Measurements from ENCODE around the gene RIPPLY3. TPM values are rescaled to one million over a fixed set of nuclear protein-coding genes. Genes with fewer than 3 reads are reported as not detected.

Gene RIPPLY3
- polyA plus RNA-seq, 1 donor (not counting 4 experiments of a cell fraction or from before 2014, with no cell fraction given): 0.05 TPM

DNA sequence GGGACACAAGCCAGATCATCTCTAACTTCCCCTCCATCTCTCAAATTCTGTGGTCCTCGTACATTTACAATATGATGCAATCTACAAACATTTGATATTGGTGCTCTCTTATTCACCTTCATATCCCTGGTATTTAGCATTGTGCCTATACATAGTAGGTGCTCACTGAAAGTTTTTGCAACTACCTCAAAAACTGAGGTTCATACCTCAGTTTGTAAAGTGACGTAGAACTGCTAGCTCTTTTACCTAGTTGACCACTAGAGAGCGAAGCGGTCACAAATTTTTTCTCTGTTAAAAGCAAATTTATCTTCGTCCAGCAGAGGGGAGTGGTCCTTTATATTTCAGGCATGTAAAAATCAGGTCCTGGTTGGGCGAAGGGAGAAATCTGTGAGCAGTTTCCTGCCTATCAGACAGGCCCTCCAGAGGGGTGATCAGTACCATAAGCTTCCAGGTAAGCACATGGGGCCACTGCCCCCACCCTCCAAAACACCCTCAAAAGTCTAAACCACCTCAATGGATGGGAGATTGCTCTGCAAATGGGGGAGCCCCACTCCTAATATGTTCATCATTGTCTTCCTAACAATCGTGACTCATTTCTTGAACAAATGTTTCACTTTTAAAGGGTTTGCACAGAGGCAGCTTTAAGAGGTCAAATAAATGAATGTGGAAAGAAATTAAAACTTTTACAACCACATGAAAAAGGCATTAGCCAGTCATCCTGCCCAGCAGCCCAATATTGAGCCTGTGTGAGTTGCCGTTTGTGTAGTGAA is 29.4 kb upstream of the RIPPLY3 start:
- H2AFZ ChIP-seq (ENCODE audit: control insufficient read depth, low read length): no peak overlapping the region
- H3K4me1 ChIP-seq (ENCODE audit: control insufficient read depth, extremely low read depth, insufficient read depth, low read length): peaks cover 5% of the 10 kb centered on the region
- H3K36me3 ChIP-seq (ENCODE audit: control insufficient read depth in 2 of 2, extremely low read depth in 1 of 2, insufficient read depth in 2 of 2, low read length in 2 of 2): no peaks in the 10 kb centered on the region
- no peaks in the 10 kb centered on the region for H3K27me3 ChIP-seq (ENCODE audit: control insufficient read depth, extremely low read depth, insufficient read depth, low read length)
- H4K20me1 ChIP-seq (ENCODE audit: control insufficient read depth, extremely low read depth, insufficient read depth, low read length): no peaks in the 10 kb centered on the region
- H3K9me1 ChIP-seq (ENCODE audit: control insufficient read depth, extremely low read depth, insufficient read depth, low read length): no peaks in the 10 kb centered on the region
- FAIRE-seq (no peak), DNase-seq (ENCODE audit: low read depth, low spot score) (no peak)
- H3K9ac ChIP-seq (ENCODE audit: control insufficient read depth, extremely low read depth, insufficient read depth, low read length): no peak overlapping the region
- dilution Hi-C loops (cut with MboI; ENCODE audit: extremely low pct_ligation_motif_present, low sequenced_read_pairs): no loop called here
- no peaks in the 10 kb centered on the region for H3K9me3 ChIP-seq (ENCODE audit: control insufficient read depth, low read depth, low read length)
- no peak overlapping the region for H3K27ac ChIP-seq (ENCODE audit: control insufficient read depth, insufficient read depth, low read length)
- H3K4me2 ChIP-seq (ENCODE audit: control insufficient read depth, extremely low read depth, insufficient read depth, low read depth, low read length): no peak overlapping the region
- no peak overlapping the region for H3K4me3 ChIP-seq (ENCODE audit: control insufficient read depth in 2 of 3, extremely low read depth in 1 of 3, insufficient read depth in 2 of 3, low read depth in 1 of 3, low read length in 3 of 3)
- TF ChIP-seq CTCF (optimal IDR thresholded peaks at IDR 0.05 in 1 of 3, IDR thresholded peaks at IDR 0.05 in 1 of 3, conservative IDR thresholded peaks at IDR 0.05 in 1 of 3; ENCODE audit: extremely low read depth in 1 of 3, insufficient read depth in 2 of 3, low read length in 3 of 3): peak in 1 of 3 experiments; percentile 38
- no peak for TF ChIP-seq EZH2 (IDR thresholded peaks at IDR 0.05; ENCODE audit: low read length)
- H3K79me2 ChIP-seq (ENCODE audit: control insufficient read depth, insufficient read depth, low read length): no peaks in the 10 kb centered on the region

- H3K4me2 ChIP-seq (ENCODE audit: control insufficient read depth, extremely low read depth, insufficient read depth, low read depth, low read length): peak overlapping the region; percentile 75
- H4K20me1 ChIP-seq (ENCODE audit: control insufficient read depth, extremely low read depth, insufficient read depth, low read length): no peaks in the 10 kb centered on the region
- no peaks in the 10 kb centered on the region for H3K9me1 ChIP-seq (ENCODE audit: control insufficient read depth, extremely low read depth, insufficient read depth, low read length)
- no peaks in the 10 kb centered on the region for H3K27me3 ChIP-seq (ENCODE audit: control insufficient read depth, extremely low read depth, insufficient read depth, low read length)
- dilution Hi-C loops (cut with MboI; ENCODE audit: extremely low pct_ligation_motif_present, low sequenced_read_pairs): no loop called here
- peaks cover 5% of the 10 kb centered on the region for H3K4me1 ChIP-seq (ENCODE audit: control insufficient read depth, extremely low read depth, insufficient read depth, low read length)
- H3K27ac ChIP-seq (ENCODE audit: control insufficient read depth, insufficient read depth, low read length): no peak overlapping the region
- DNase-seq (ENCODE audit: low read depth, low spot score): no peak
- H3K36me3 ChIP-seq (ENCODE audit: control insufficient read depth in 2 of 2, extremely low read depth in 1 of 2, insufficient read depth in 2 of 2, low read length in 2 of 2): no peaks in the 10 kb centered on the region
- H3K4me3 ChIP-seq (ENCODE audit: control insufficient read depth in 2 of 3, extremely low read depth in 1 of 3, insufficient read depth in 2 of 3, low read depth in 1 of 3, low read length in 3 of 3): peak overlapping the region; percentile 8 to 59 (median 32)
- no peaks in the 10 kb centered on the region for H3K9me3 ChIP-seq (ENCODE audit: control insufficient read depth, low read depth, low read length)
- H2AFZ ChIP-seq (ENCODE audit: control insufficient read depth, low read length): peak overlapping the region; percentile 66
- no peak for FAIRE-seq
- no peaks in the 10 kb centered on the region for H3K79me2 ChIP-seq (ENCODE audit: control insufficient read depth, insufficient read depth, low read length)
- peak overlapping the region; percentile 60 for H3K9ac ChIP-seq (ENCODE audit: control insufficient read depth, extremely low read depth, insufficient read depth, low read length)
- TF ChIP-seq EZH2 (IDR thresholded peaks at IDR 0.05; ENCODE audit: low read length) (no peak), CTCF (optimal IDR thresholded peaks at IDR 0.05 in 1 of 3, IDR thresholded peaks at IDR 0.05 in 1 of 3, conservative IDR thresholded peaks at IDR 0.05 in 1 of 3; ENCODE audit: extremely low read depth in 1 of 3, insufficient read depth in 2 of 3, low read length in 3 of 3) (no peak)
These were observed 26.0 kb upstream of the RIPPLY3 start for GRCh38 chr21:36980280-36981048.

All from keratinocyte (primary cell).